Measurements from ENCODE around the gene GLMN.

The GLMN gene

DNA sequence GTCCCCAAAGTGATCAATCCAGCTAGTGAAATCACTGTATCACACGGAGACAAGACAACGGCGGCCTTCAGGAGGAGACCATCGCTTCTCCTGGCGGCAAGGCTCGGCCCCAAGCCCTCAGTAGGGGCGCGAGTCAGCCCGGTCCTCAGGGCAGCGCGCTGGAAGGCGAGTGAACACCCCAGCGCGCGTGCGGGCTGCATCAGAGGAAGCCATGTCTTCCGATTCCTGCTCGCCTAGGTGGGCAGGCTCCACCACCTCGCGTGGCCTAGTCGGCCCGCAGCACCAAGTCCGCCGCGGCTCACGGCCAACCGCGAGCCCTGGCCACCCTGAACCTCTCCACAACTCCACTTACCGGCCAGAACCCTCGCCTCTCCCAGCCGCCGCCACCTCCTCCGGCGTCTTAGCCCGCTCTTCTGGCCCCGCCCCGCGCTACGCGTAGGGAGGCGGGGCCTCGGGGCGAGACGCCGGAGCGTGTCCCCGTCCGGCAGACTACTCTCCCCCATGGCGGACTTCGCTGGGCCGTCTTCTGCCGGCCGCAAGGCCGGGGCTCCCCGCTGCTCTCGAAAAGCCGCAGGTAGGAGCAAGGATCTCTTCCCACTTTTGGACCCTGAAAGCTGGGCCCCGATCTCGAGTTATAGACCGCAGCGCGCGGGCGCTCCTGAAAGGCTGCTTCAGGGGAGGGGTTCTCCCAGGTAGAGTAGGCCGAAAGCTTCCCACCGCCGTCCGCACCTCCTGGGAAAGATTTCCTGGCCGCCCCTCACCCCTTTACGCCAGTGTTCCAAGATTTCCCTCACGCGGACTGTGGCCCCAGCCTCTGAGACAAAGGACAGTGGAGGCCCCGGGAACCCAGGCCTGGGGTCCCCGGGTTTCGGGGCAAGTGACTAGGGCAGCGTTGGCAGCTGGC, at the start of gene GLMN, which contains the start of gene RPAP2:
Gene GLMN (minus strand): TSS at position 415 of the 904 bp plus-strand sequence. CDS start 988 bp downstream, outside the sequence.
Gene RPAP2 (plus strand): TSS at position 487 of the 904 bp plus-strand sequence. CDS start 15 bp downstream, at position 502.
- Histone ChIP-seq H3K27me3 (ENCODE audit: control insufficient read depth, insufficient read depth, low read length) (no peaks in the 10 kb centered on the region), H3K27ac (ENCODE audit: low read length) (peak within 1 kb of the TSS; percentile 90), H3K4me3 (ENCODE audit: low read length) (peak within 1 kb of the TSS; percentile 76), H3K4me1 (ENCODE audit: control insufficient read depth, low read depth, low read length) (peaks cover 6% of the 10 kb centered on the region), H3K9me3 (ENCODE audit: control insufficient read depth, low read depth, low read length) (no peaks in the 10 kb centered on the region), H3K36me3 (ENCODE audit: control insufficient read depth, low read depth, low read length) (peaks cover 20% of the 10 kb centered on the region), H3K9ac (ENCODE audit: low read length) (peak within 1 kb of the TSS; percentile 80)

DNA sequence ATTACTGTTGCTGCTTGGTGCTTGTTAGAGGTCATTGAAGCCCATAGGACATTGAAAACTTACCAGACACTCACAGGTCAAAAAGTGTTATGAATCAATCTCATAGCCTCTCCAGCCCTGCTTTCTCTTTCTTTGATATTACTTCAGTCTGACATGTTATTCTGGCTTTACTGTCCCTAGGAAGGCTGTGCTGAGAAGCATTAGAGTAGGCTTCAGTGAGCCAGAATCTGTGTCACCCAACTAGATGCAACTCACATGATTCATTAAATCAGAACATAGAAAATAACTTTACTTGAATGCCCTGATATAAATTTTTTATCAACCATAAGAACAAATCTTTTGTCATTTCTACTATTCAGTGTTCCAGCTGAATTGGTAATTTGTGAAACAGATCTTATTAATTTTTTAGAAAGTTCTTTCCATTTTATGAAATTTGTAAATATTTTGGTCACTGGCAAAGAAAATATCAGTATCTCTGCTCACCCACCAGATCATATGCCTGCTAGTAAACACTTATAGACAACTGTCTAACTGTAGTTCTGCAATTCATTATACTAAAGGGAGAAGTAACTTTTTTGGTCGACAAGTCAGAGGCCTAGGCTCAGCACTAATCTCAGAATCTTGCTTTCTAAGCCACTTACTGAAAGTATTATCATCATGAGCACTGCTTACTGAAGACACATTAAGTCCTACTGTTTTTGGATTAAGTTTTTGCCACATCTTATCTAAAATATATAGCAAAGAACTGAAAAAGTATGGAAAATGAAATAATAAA, 48.3 kb upstream of the GLMN start:
- Histone ChIP-seq H3K36me3 (ENCODE audit: control insufficient read depth, low read depth, low read length) (peaks cover 9% of the 10 kb centered on the region), H3K4me3 (ENCODE audit: low read length) (no peak overlapping the region)

GRCh38 chr1:92343061-92343460, 44.3 kb upstream of the GLMN start:
- H3K36me3 ChIP-seq (ENCODE audit: control insufficient read depth, low read depth, low read length): peaks cover 7% of the 10 kb centered on the region
- no peak overlapping the region for H3K27ac ChIP-seq (ENCODE audit: low read length)
- no peaks in the 10 kb centered on the region for H3K4me1 ChIP-seq (ENCODE audit: control insufficient read depth, low read depth, low read length)
- no peaks in the 10 kb centered on the region for H3K27me3 ChIP-seq (ENCODE audit: control insufficient read depth, insufficient read depth, low read length)
- no peaks in the 10 kb centered on the region for H3K9me3 ChIP-seq (ENCODE audit: control insufficient read depth, low read depth, low read length)
- no peak overlapping the region for H3K9ac ChIP-seq (ENCODE audit: low read length)
- no peak overlapping the region for H3K4me3 ChIP-seq (ENCODE audit: low read length)

More for the DNA sequence above, 48.3 kb upstream of the GLMN start:
- H3K27ac ChIP-seq (ENCODE audit: low read length): no peak overlapping the region
- no peak overlapping the region for H3K9ac ChIP-seq (ENCODE audit: low read length)
- H3K27me3 ChIP-seq (ENCODE audit: control insufficient read depth, insufficient read depth, low read length): no peaks in the 10 kb centered on the region
- no peaks in the 10 kb centered on the region for H3K4me1 ChIP-seq (ENCODE audit: control insufficient read depth, low read depth, low read length)
- no peaks in the 10 kb centered on the region for H3K9me3 ChIP-seq (ENCODE audit: control insufficient read depth, low read depth, low read length)

DNA sequence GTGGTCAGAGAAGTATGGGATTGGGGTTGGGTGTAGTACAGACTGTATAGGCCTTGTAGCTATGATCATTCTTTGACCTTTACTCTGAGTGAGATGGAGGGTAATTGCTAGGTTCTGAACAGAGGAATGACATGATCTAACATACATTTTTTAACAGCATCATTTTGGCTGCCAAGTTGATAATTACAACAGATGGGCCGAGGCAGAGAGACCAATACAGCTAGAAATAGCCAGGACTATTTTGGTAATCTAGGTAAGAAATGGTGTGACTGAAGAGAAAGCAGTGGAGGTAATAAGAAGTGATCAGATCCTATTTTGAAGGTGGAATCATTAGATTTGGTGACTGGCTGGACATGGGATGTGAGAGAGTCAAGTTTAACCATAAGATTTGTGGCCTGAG, 43.6 kb upstream of the GLMN start:
- Histone ChIP-seq H3K27me3 (ENCODE audit: control insufficient read depth, insufficient read depth, low read length) (no peaks in the 10 kb centered on the region), H3K9ac (ENCODE audit: low read length) (no peak overlapping the region), H3K9me3 (ENCODE audit: control insufficient read depth, low read depth, low read length) (no peaks in the 10 kb centered on the region), H3K36me3 (ENCODE audit: control insufficient read depth, low read depth, low read length) (peaks cover 8% of the 10 kb centered on the region), H3K27ac (ENCODE audit: low read length) (no peak overlapping the region), H3K4me1 (ENCODE audit: control insufficient read depth, low read depth, low read length) (no peaks in the 10 kb centered on the region), H3K4me3 (ENCODE audit: low read length) (no peak overlapping the region)

DNA sequence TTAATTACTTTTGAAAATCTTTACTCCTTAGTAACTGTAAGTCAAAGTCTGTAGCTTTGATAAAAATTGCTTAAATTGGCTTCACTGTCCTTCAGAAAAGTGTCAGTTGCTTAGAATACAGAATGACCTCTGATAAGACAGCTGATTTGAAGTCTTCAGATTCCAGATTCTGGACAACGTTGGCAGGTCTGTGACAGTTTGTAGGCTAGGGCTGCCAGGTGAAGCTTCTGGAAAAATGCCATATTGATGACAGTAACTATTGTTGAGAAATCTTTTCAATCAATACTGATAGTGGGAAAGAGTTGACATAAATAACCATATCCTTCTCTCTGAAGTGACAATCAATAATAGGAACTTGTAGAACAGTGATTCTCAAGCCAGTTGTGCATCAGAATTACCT, 41.4 kb upstream of the GLMN start:
- H3K9ac ChIP-seq (ENCODE audit: low read length): no peak overlapping the region
- H3K4me1 ChIP-seq (ENCODE audit: control insufficient read depth, low read depth, low read length): no peaks in the 10 kb centered on the region
- H3K27me3 ChIP-seq (ENCODE audit: control insufficient read depth, insufficient read depth, low read length): no peaks in the 10 kb centered on the region
- peaks cover 13% of the 10 kb centered on the region for H3K36me3 ChIP-seq (ENCODE audit: control insufficient read depth, low read depth, low read length)
- no peak overlapping the region for H3K4me3 ChIP-seq (ENCODE audit: low read length)
- no peak overlapping the region for H3K27ac ChIP-seq (ENCODE audit: low read length)
- no peaks in the 10 kb centered on the region for H3K9me3 ChIP-seq (ENCODE audit: control insufficient read depth, low read depth, low read length)

- Histone ChIP-seq H3K27me3 (ENCODE audit: control insufficient read depth, insufficient read depth, low read length) (no peaks in the 10 kb centered on the region), H3K9me3 (ENCODE audit: control insufficient read depth, low read depth, low read length) (no peaks in the 10 kb centered on the region), H3K27ac (ENCODE audit: low read length) (no peak overlapping the region), H3K4me3 (ENCODE audit: low read length) (no peak overlapping the region), H3K36me3 (ENCODE audit: control insufficient read depth, low read depth, low read length) (peaks cover 12% of the 10 kb centered on the region), H3K9ac (ENCODE audit: low read length) (no peak overlapping the region), H3K4me1 (ENCODE audit: control insufficient read depth, low read depth, low read length) (no peaks in the 10 kb centered on the region)
Measured at GRCh38 chr1:92333668-92334067, 34.9 kb upstream of the GLMN start.

GRCh38 chr1:92329347-92330129, 30.8 kb upstream of the GLMN start:
- H3K9ac ChIP-seq (ENCODE audit: low read length): no peak overlapping the region

DNA sequence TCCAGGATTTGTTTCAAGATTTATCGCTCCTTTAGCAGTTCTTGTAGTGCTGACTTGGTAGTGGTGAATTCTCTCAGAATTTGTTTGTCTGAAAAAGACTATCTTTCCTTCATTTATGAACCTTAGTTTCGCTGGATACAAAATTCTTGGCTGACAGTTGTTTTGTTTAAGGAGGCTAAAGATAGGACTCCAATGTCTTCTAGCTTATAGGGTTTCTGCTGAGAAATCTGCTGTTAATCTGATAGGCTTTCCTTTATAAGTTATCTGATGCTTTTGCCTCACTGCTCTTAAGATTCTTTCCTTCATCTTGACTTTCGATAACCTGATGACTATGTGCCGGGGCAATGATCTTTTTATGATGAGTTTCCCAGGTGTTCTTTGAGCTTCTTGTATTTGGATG, 29.0 kb upstream of the GLMN start:
- H3K4me3 ChIP-seq (ENCODE audit: low read length): no peak overlapping the region
- no peak overlapping the region for H3K9ac ChIP-seq (ENCODE audit: low read length)
- H3K27me3 ChIP-seq (ENCODE audit: control insufficient read depth, insufficient read depth, low read length): no peaks in the 10 kb centered on the region
- H3K9me3 ChIP-seq (ENCODE audit: control insufficient read depth, low read depth, low read length): peaks cover 7% of the 10 kb centered on the region
- H3K36me3 ChIP-seq (ENCODE audit: control insufficient read depth, low read depth, low read length): peaks cover 24% of the 10 kb centered on the region
- no peaks in the 10 kb centered on the region for H3K4me1 ChIP-seq (ENCODE audit: control insufficient read depth, low read depth, low read length)
- H3K27ac ChIP-seq (ENCODE audit: low read length): no peak overlapping the region

More at GRCh38 chr1:92329347-92330129, 30.8 kb upstream of the GLMN start:
- Histone ChIP-seq H3K36me3 (ENCODE audit: control insufficient read depth, low read depth, low read length) (peaks cover 18% of the 10 kb centered on the region), H3K27me3 (ENCODE audit: control insufficient read depth, insufficient read depth, low read length) (no peaks in the 10 kb centered on the region), H3K9me3 (ENCODE audit: control insufficient read depth, low read depth, low read length) (peaks cover 7% of the 10 kb centered on the region), H3K27ac (ENCODE audit: low read length) (no peak overlapping the region), H3K4me1 (ENCODE audit: control insufficient read depth, low read depth, low read length) (no peaks in the 10 kb centered on the region), H3K4me3 (ENCODE audit: low read length) (no peak overlapping the region)

GRCh38 chr1:92326681-92327080, 27.9 kb upstream of the GLMN start:
- Histone ChIP-seq H3K9ac (ENCODE audit: low read length) (no peak overlapping the region), H3K36me3 (ENCODE audit: control insufficient read depth, low read depth, low read length) (peaks cover 24% of the 10 kb centered on the region), H3K4me1 (ENCODE audit: control insufficient read depth, low read depth, low read length) (no peaks in the 10 kb centered on the region), H3K4me3 (ENCODE audit: low read length) (no peak overlapping the region), H3K27ac (ENCODE audit: low read length) (no peak overlapping the region), H3K27me3 (ENCODE audit: control insufficient read depth, insufficient read depth, low read length) (no peaks in the 10 kb centered on the region), H3K9me3 (ENCODE audit: control insufficient read depth, low read depth, low read length) (peaks cover 7% of the 10 kb centered on the region)

DNA sequence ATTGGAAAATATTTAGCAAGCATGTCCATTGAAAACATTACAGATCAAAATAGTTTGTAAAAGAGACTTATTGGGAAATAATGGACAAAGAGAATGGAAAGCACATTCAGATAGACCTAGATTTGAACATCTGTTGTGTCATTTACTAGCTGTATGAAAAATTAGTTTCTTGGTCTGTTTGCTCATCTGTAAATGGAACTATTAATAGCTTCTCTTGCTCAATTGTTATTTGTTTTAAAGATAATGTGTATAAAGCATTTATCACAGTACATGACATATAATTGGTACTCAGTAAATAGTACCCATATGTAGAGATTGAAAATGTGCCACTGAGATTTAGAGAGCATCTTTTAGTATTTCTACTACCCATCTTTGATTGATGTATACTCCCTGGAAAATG, 26.0 kb upstream of the GLMN start:
- no peak overlapping the region for H3K4me3 ChIP-seq (ENCODE audit: low read length)
- no peaks in the 10 kb centered on the region for H3K4me1 ChIP-seq (ENCODE audit: control insufficient read depth, low read depth, low read length)
- no peaks in the 10 kb centered on the region for H3K27me3 ChIP-seq (ENCODE audit: control insufficient read depth, insufficient read depth, low read length)
- peaks cover 7% of the 10 kb centered on the region for H3K9me3 ChIP-seq (ENCODE audit: control insufficient read depth, low read depth, low read length)
- no peak overlapping the region for H3K9ac ChIP-seq (ENCODE audit: low read length)
- H3K36me3 ChIP-seq (ENCODE audit: control insufficient read depth, low read depth, low read length): peaks cover 28% of the 10 kb centered on the region
- H3K27ac ChIP-seq (ENCODE audit: low read length): no peak overlapping the region

Measured in iPS-18a (cell line).